ENCODE measurements around the gene BUB3. TPM values are rescaled to one million over a fixed set of nuclear protein-coding genes. Genes with fewer than 3 reads are reported as not detected.

Gene BUB3
- total RNA-seq, 1 donor from 2014 or later, result 124 TPM

- Mint-ChIP-seq H3K4me1 (ENCODE audit: unreplicated experiment) (no peaks in the 10 kb centered on the region), H3K27me3 (no peaks in the 10 kb centered on the region), H3K27ac (no peak overlapping the region), H3K4me3 (no peak overlapping the region), H3K36me3 (peaks cover 25% of the 10 kb centered on the region), H3K9me3 (peaks cover 13% of the 10 kb centered on the region)
- TF ChIP-seq CTCF (conservative IDR thresholded peaks at IDR 0.05), result no peak
- no peak for DNase-seq (ENCODE audit: extremely low spot score, unreplicated experiment)
Measured at GRCh38 chr10:123180101-123181090, 26.2 kb downstream of the BUB3 start.

- Mint-ChIP-seq H3K36me3 (peaks cover 15% of the 10 kb centered on the region), H3K27ac (no peak overlapping the region), H3K27me3 (no peaks in the 10 kb centered on the region), H3K4me1 (ENCODE audit: unreplicated experiment) (no peaks in the 10 kb centered on the region), H3K4me3 (no peak overlapping the region), H3K9me3 (peaks cover 26% of the 10 kb centered on the region)
- no peak for TF ChIP-seq CTCF (conservative IDR thresholded peaks at IDR 0.05)
- no peak for DNase-seq (ENCODE audit: extremely low spot score, unreplicated experiment)
Measured at GRCh38 chr10:123183724-123184123, 29.5 kb downstream of the BUB3 start.

- H3K4me1 Mint-ChIP-seq (ENCODE audit: unreplicated experiment), result no peaks in the 10 kb centered on the region
- no peak for TF ChIP-seq CTCF (conservative IDR thresholded peaks at IDR 0.05)
- H3K9me3 Mint-ChIP-seq, result peaks cover 26% of the 10 kb centered on the region
- H3K36me3 Mint-ChIP-seq, result peaks cover 20% of the 10 kb centered on the region
- H3K27ac Mint-ChIP-seq, result no peak overlapping the region
- no peaks in the 10 kb centered on the region for H3K27me3 Mint-ChIP-seq
- no peak overlapping the region for H3K4me3 Mint-ChIP-seq
- DNase-seq (ENCODE audit: extremely low spot score, unreplicated experiment), result no peak
Measured at GRCh38 chr10:123187781-123188180, 33.6 kb downstream of the BUB3 start.

- Mint-ChIP-seq H3K9me3 (no peaks in the 10 kb centered on the region), H3K27me3 (peaks cover 3% of the 10 kb centered on the region), H3K4me3 (no peak overlapping the region), H3K36me3 (peaks cover 5% of the 10 kb centered on the region), H3K4me1 (ENCODE audit: unreplicated experiment) (no peaks in the 10 kb centered on the region), H3K27ac (no peak overlapping the region)
- no peak for TF ChIP-seq CTCF (conservative IDR thresholded peaks at IDR 0.05)
- no peak for DNase-seq (ENCODE audit: extremely low spot score, unreplicated experiment)
Measured at GRCh38 chr10:123191886-123192285, 37.7 kb downstream of the BUB3 start.

- Mint-ChIP-seq H3K4me3 (no peak overlapping the region), H3K27ac (no peak overlapping the region), H3K27me3 (peaks cover 7% of the 10 kb centered on the region), H3K4me1 (ENCODE audit: unreplicated experiment) (no peaks in the 10 kb centered on the region), H3K36me3 (peaks cover 5% of the 10 kb centered on the region), H3K9me3 (no peaks in the 10 kb centered on the region)
- no peak for TF ChIP-seq CTCF (conservative IDR thresholded peaks at IDR 0.05)
- no peak for DNase-seq (ENCODE audit: extremely low spot score, unreplicated experiment)
Measured at GRCh38 chr10:123194056-123194455, 39.9 kb downstream of the BUB3 start.
